HEK293 (cell line): ENCODE data around the gene FBXL15.

ENCODE experiments used
- CTCF ChIA-PET: fragments of 350-600 bp; formaldehyde crosslinking; extraction: SDS; loops from one replicate; lab custom pipeline; 2021; ENCODE audit warnings: antibody characterized with exemption; lab: Yijun Ruan, JAX
- POLR2A ChIA-PET: fragments of 300-600 bp; formaldehyde crosslinking; extraction: SDS; loops from one replicate; lab custom pipeline; 2020; ENCODE audit warnings: antibody characterized with exemption, inconsistent platforms; lab: Yijun Ruan, JAX
- H3K27ac ChIP-seq: fragments of 200-500 bp; sonication (Bioruptor generic); 2 replicates; pipeline ENCODE4 v1.5.1; 2014; ENCODE audit warnings: low read depth, low read length, control low read depth, inconsistent platforms; ENCODE audit errors: extremely low read depth
- H3K36me3 ChIP-seq, 2 experiments: fragments of 200-500 bp in 1 of 2; sonication (Bioruptor generic) in 1 of 2; 1 replicate in 1 of 2; 2 replicates in 1 of 2; pipeline ENCODE4 v1.5.1; 2014 to 2017; ENCODE audit warnings: inconsistent platforms in 2 of 2, low read length in 2 of 2; ENCODE audit not compliant: control insufficient read depth in 2 of 2, insufficient read depth in 1 of 2
- H3K4me1 ChIP-seq: fragments of 200-500 bp; sonication (Bioruptor generic); 2 replicates; pipeline ENCODE4 v1.5.1; 2014; ENCODE audit warnings: mild to moderate bottlenecking, low read length, inconsistent platforms; ENCODE audit not compliant: control insufficient read depth, insufficient read depth
- H3K4me3 ChIP-seq: 2 replicates; pipeline ENCODE4 v1.5.1; 2011; ENCODE audit warnings: low read depth, mild to moderate bottlenecking, control low read depth, low read length, moderate library complexity
- H3K9me3 ChIP-seq: fragments of 200-500 bp; sonication (Bioruptor generic); 2 replicates; pipeline ENCODE4 v1.5.1; 2014; ENCODE audit warnings: low read depth, low read length, inconsistent platforms; ENCODE audit not compliant: control insufficient read depth, insufficient read depth
- GLIS1 ChIP-seq: fragments of 450-650 bp; formaldehyde crosslinking; IDR thresholded peaks from 2 replicates; pipeline ENCODE4 v1.5.1; 2016; ENCODE audit warnings: missing biosample characterization, missing genetic modification characterization
- INSM2 ChIP-seq: fragments of 450-650 bp; formaldehyde crosslinking; IDR thresholded peaks from 2 replicates; pipeline ENCODE4 v1.5.1; 2016; ENCODE audit warnings: missing biosample characterization, missing genetic modification characterization
- OSR2 ChIP-seq: fragments of 450-650 bp; formaldehyde crosslinking; IDR thresholded peaks from 2 replicates; pipeline ENCODE4 v1.5.1; 2016; ENCODE audit warnings: missing biosample characterization, missing genetic modification characterization
- SCRT1 ChIP-seq: fragments of 450-650 bp; formaldehyde crosslinking; IDR thresholded peaks from 2 replicates; pipeline ENCODE4 v1.5.1; 2016; ENCODE audit warnings: missing biosample characterization, missing genetic modification characterization, borderline replicate concordance
- SCRT2 ChIP-seq: fragments of 450-650 bp; formaldehyde crosslinking; IDR thresholded peaks from 2 replicates; pipeline ENCODE4 v1.5.1; 2016; ENCODE audit warnings: missing biosample characterization, missing genetic modification characterization
- SETDB1 ChIP-seq: IDR thresholded peaks from one replicate; pipeline ENCODE4 v1.6.1; 2017; ENCODE audit warnings: mild to moderate bottlenecking, low read length, moderate library complexity, mixed read lengths; ENCODE audit not compliant: insufficient read length
- ZBTB48 ChIP-seq: fragments of 450-650 bp; formaldehyde crosslinking; IDR thresholded peaks from 2 replicates; pipeline ENCODE4 v1.5.1; 2016; ENCODE audit warnings: missing biosample characterization, missing genetic modification characterization
- ZIC2 ChIP-seq: fragments of 450-650 bp; formaldehyde crosslinking; IDR thresholded peaks from 2 replicates; pipeline ENCODE4 v1.5.1; 2016; ENCODE audit warnings: missing biosample characterization, missing genetic modification characterization
- ZNF16 ChIP-seq: fragments of 450-650 bp; formaldehyde crosslinking; IDR thresholded peaks from 2 replicates; pipeline ENCODE4 v1.5.1; 2016; ENCODE audit warnings: low read depth, missing biosample characterization, missing genetic modification characterization
- ZNF169 ChIP-seq: fragments of 450-650 bp; formaldehyde crosslinking; IDR thresholded peaks from 2 replicates; pipeline ENCODE4 v1.5.1; 2016; ENCODE audit warnings: missing biosample characterization, missing genetic modification characterization
- ZNF19 ChIP-seq: fragments of 450-650 bp; formaldehyde crosslinking; IDR thresholded peaks from 2 replicates; pipeline ENCODE4; 2016; ENCODE audit warnings: missing biosample characterization, missing genetic modification characterization, low read depth
- ZNF202 ChIP-seq: fragments of 450-650 bp; formaldehyde crosslinking; IDR thresholded peaks from 2 replicates; pipeline ENCODE4 v1.5.1; 2016; ENCODE audit warnings: missing biosample characterization, missing genetic modification characterization, borderline replicate concordance
- ZNF274 ChIP-seq, 2 experiments: fragments of 200-500 bp in 1 of 2; fragments of 450-650 bp in 1 of 2; sonication (Bioruptor generic) in 1 of 2; formaldehyde crosslinking in 1 of 2; IDR thresholded peaks; 2 replicates each; pipeline versions ENCODE4 v1.5.1 to v1.6.1; 2014 to 2016; ENCODE audit warnings: borderline replicate concordance in 1 of 2, inconsistent platforms in 1 of 2, low read length in 1 of 2, missing biosample characterization in 1 of 2, missing genetic modification characterization in 1 of 2
- ZNF280D ChIP-seq: fragments of 450-650 bp; formaldehyde crosslinking; IDR thresholded peaks from 2 replicates; pipeline ENCODE4 v1.5.1; 2016; ENCODE audit warnings: missing biosample characterization, missing genetic modification characterization
- ZNF311 ChIP-seq: fragments of 450-650 bp; formaldehyde crosslinking; IDR thresholded peaks from 2 replicates; pipeline ENCODE4 v1.5.1; 2017; ENCODE audit warnings: missing biosample characterization, missing genetic modification characterization, borderline replicate concordance
- ZNF394 ChIP-seq: fragments of 450-650 bp; formaldehyde crosslinking; IDR thresholded peaks from 2 replicates; pipeline ENCODE4 v1.5.1; 2016; ENCODE audit warnings: missing biosample characterization, missing genetic modification characterization, mild to moderate bottlenecking, moderate library complexity, borderline replicate concordance
- ZNF473 ChIP-seq: fragments of 450-650 bp; formaldehyde crosslinking; IDR thresholded peaks from 2 replicates; pipeline ENCODE4 v1.5.1; 2017; ENCODE audit warnings: missing biosample characterization, missing genetic modification characterization
- ZNF561 ChIP-seq: fragments of 450-650 bp; IDR thresholded peaks from 2 replicates; pipeline ENCODE4 v1.5.1; 2018; ENCODE audit warnings: missing biosample characterization, missing genetic modification characterization, borderline replicate concordance
- ZNF600 ChIP-seq: fragments of 450-650 bp; formaldehyde crosslinking; IDR thresholded peaks from 2 replicates; pipeline ENCODE4 v1.5.1; 2016; ENCODE audit warnings: missing biosample characterization, missing genetic modification characterization
- ZNF707 ChIP-seq: fragments of 450-650 bp; formaldehyde crosslinking; IDR thresholded peaks from 2 replicates; pipeline ENCODE4 v1.5.1; 2016; ENCODE audit warnings: missing biosample characterization, missing genetic modification characterization
- ZSCAN4 ChIP-seq: fragments of 450-650 bp; formaldehyde crosslinking; IDR thresholded peaks from 2 replicates; pipeline ENCODE4 v1.5.1; 2017; ENCODE audit warnings: missing biosample characterization, missing genetic modification characterization

The FBXL15 gene

GRCh38 chr10:102462512-102463054 is 41.9 kb downstream of the FBXL15 start:
- POLR2A ChIA-PET, result interaction anchor here (1.3 to 4.6 kb wide), 3 partner anchors 11 to 31 kb away, joined by 4 to 39 read pairs (median 13); partner anchors contain the start of genes C10orf95 and CUEDC2
- Histone ChIP-seq H3K4me3 (no peak overlapping the region), H3K4me1 (0 out of 2 replicates have a peak, but pooled peaks cover 2% of the 10 kb centered on the region), H3K27ac (no peak overlapping the region)
- TF ChIP-seq SCRT1 (tag by site-specific recombination) (peak; percentile 87), OSR2 (tag by site-specific recombination) (no peak), ZIC2 (tag by site-specific recombination) (peak; percentile 59; the same call in 1 of the 2 replicates), ZNF169 (tag by site-specific recombination) (no peak), ZBTB48 (tag by site-specific recombination) (0 out of 2 replicates have a peak, but pooled peaks have one; percentile 36), SCRT2 (tag by site-specific recombination) (peak; percentile 91), ZNF600 (tag by site-specific recombination) (peak; percentile 14; the same call in 1 of the 2 replicates)
- TF ChIP-seq, all 188 proteins: peak for 5
- Histone ChIP-seq H3K9me3 (no peaks in the 10 kb centered on the region), H3K36me3 (no peaks in the 10 kb centered on the region)
- CTCF ChIA-PET, result interaction anchor here (0.6 to 3.9 kb wide), 8 partner anchors 10 to 230 kb away, joined by 3 to 17 read pairs (median 3); no protein-coding TSS in a partner anchor

GRCh38 chr10:102463983-102464382 is 43.3 kb downstream of the FBXL15 start:
- Histone ChIP-seq H3K9me3 (no peaks in the 10 kb centered on the region), H3K4me1 (0 out of 2 replicates have a peak, but pooled peaks cover 2% of the 10 kb centered on the region)
- TF ChIP-seq ZNF394 (tag by site-specific recombination) (no peak), GLIS1 (tag by site-specific recombination) (no peak), INSM2 (tag by site-specific recombination) (no peak), ZNF16 (tag by site-specific recombination) (no peak), ZNF202 (tag by site-specific recombination) (no peak), ZSCAN4 (tag by site-specific recombination) (no peak), ZNF473 (tag by site-specific recombination) (no peak), ZNF280D (tag by site-specific recombination) (no peak), SETDB1 (no peak), ZNF561 (tag by site-specific recombination) (no peak), ZNF19 (tag by site-specific recombination) (no peak), ZNF707 (no peak), ZNF311 (tag by site-specific recombination) (no peak), ZNF274 (IDR thresholded peaks at IDR 0.05; ENCODE audit: low read length) (no peak), ZNF274 (tag by site-specific recombination; IDR thresholded peaks at IDR 0.05; ENCODE audit: borderline replicate concordance) (no peak)
- TF ChIP-seq, all 188 proteins: peak for 0
- POLR2A ChIA-PET, result no interaction called here
- Histone ChIP-seq H3K27ac (no peak overlapping the region), H3K4me3 (no peak overlapping the region), H3K36me3 (peaks cover 0 to 6% of the 10 kb centered on the region in 2 experiments; a peak in 1 of 3 replicates)
- CTCF ChIA-PET, result interaction anchor here (0.7 kb wide), 1 partner anchor 65 kb away, joined by 5 read pairs; no protein-coding TSS in a partner anchor
